SH-SY5Y (cell line): ENCODE results near the gene PTPRC.

Experiments used
- GATA2 ChIP-seq: IDR thresholded peaks from 2 replicates; pipeline ENCODE4 v1.6.1; 2011; ENCODE audit warnings: mild to moderate bottlenecking, low read depth, low read length
- GATA3 ChIP-seq: IDR thresholded peaks from 2 replicates; pipeline ENCODE4 v1.6.1; 2011; ENCODE audit warnings: low read depth, mild to moderate bottlenecking, low read length, moderate library complexity

- no peak for TF ChIP-seq GATA2
- no peak for TF ChIP-seq GATA3
Measured at GRCh38 chr1:198773523-198773922, 134.7 kb downstream of the PTPRC start.
